RWPE2 (cell line): ENCODE measurements around the gene NCAPD2.
"Not testable (repeated sequence)": the region's sequence is repeated elsewhere in the genome, so short reads cannot be mapped to it uniquely, and the experiment has no call there.

Source experiments
- ATAC-seq: fragments of 200-7000 bp; cut with Tn5 transposase; 3 replicates; pipeline ENCODE4 v1.9.1; 2021; ENCODE audit warnings: low read depth
- DNase-seq: peaks from one replicate; pipeline ENCODE4 v3.0.0-alpha.2; 2020; ENCODE audit warnings: low spot score
- H3K27ac ChIP-seq: fragments of 450-650 bp; 2 replicates; pipeline ENCODE4 v1.5.1; 2017; ENCODE audit warnings: mild to moderate bottlenecking; ENCODE audit not compliant: poor library complexity, severe bottlenecking
- H3K27me3 ChIP-seq: fragments of 250-450 bp; sonication (Bioruptor Pico); 2 replicates; pipeline ENCODE4 v1.5.1; 2021; ENCODE audit warnings: mild to moderate bottlenecking, moderate library complexity; ENCODE audit not compliant: insufficient read depth, poor library complexity, severe bottlenecking
- H3K36me3 ChIP-seq: fragments of 250-450 bp; sonication (Bioruptor Pico); 2 replicates; pipeline ENCODE4 v1.5.1; 2020; ENCODE audit warnings: low read depth, mild to moderate bottlenecking, moderate library complexity
- H3K4me1 ChIP-seq: fragments of 250-450 bp; sonication (Bioruptor Pico); 2 replicates; pipeline ENCODE4 v1.5.1; 2021; ENCODE audit warnings: mild to moderate bottlenecking, moderate library complexity; ENCODE audit not compliant: insufficient read depth, poor library complexity, severe bottlenecking
- H3K4me3 ChIP-seq: fragments of 250-450 bp; sonication (Bioruptor Pico); 2 replicates; pipeline ENCODE4 v1.5.1; 2021; ENCODE audit warnings: mild to moderate bottlenecking, moderate library complexity; ENCODE audit not compliant: severe bottlenecking
- H3K9me3 ChIP-seq: fragments of 250-450 bp; sonication (Bioruptor Pico); 2 replicates; pipeline ENCODE4 v1.5.1; 2021; ENCODE audit warnings: mild to moderate bottlenecking, moderate library complexity; ENCODE audit not compliant: severe bottlenecking
- CTCF ChIP-seq: fragments of 450-650 bp; IDR thresholded peaks from one replicate; pipeline ENCODE4 v1.5.1; 2017; ENCODE audit warnings: mild to moderate bottlenecking, moderate library complexity; ENCODE audit not compliant: poor library complexity, severe bottlenecking

Gene NCAPD2

GRCh38 chr12:6469609-6470374, 24.1 kb upstream of the NCAPD2 start:
- no peak for DNase-seq
- H3K4me3 ChIP-seq = peak overlapping the region; percentile 52

GRCh38 chr12:6470375-6471163, 23.3 kb upstream of the NCAPD2 start, which contains the start of gene VAMP1:
VAMP1 (minus strand) TSS chr12:6470677; CDS start chr12:6470531, 146 bp downstream.
- Histone ChIP-seq H3K27ac (peak within 1 kb of the TSS; percentile 40), H3K4me1 (peaks cover 4% of the 10 kb centered on the region)
- peak; percentile 98 for DNase-seq

More at GRCh38 chr12:6469609-6470374, 24.1 kb upstream of the NCAPD2 start:
- peaks cover 8% of the 10 kb centered on the region; the same call in 1 of the 2 replicates for H3K36me3 ChIP-seq
- peak overlapping the region; percentile 40 for H3K27ac ChIP-seq
- no peaks in the 10 kb centered on the region for H3K27me3 ChIP-seq
- ATAC-seq = no peak; the same call in 2 of the 3 replicates
- H3K4me1 ChIP-seq = peaks cover 4% of the 10 kb centered on the region
- H3K9me3 ChIP-seq = no peaks in the 10 kb centered on the region
- TF ChIP-seq CTCF = no peak

GRCh38 chr12:6471989-6472360, 21.9 kb upstream of the NCAPD2 start:
- H3K27ac ChIP-seq = no peak overlapping the region
- peaks cover 4% of the 10 kb centered on the region for H3K4me1 ChIP-seq
- DNase-seq (no peak), ATAC-seq (no peak)
- H3K9me3 ChIP-seq = no peaks in the 10 kb centered on the region
- no peaks in the 10 kb centered on the region for H3K36me3 ChIP-seq
- no peak overlapping the region for H3K4me3 ChIP-seq
- no peaks in the 10 kb centered on the region for H3K27me3 ChIP-seq
- TF ChIP-seq CTCF = no peak

More at GRCh38 chr12:6470375-6471163, 23.3 kb upstream of the NCAPD2 start, which contains the start of gene VAMP1:
- Histone ChIP-seq H3K4me3 (peak within 1 kb of the TSS; percentile 52), H3K9me3 (no peaks in the 10 kb centered on the region), H3K36me3 (peaks cover 5% of the 10 kb centered on the region; the same call in 1 of the 2 replicates), H3K27me3 (no peaks in the 10 kb centered on the region)
- ATAC-seq = peak; percentile 94
- TF ChIP-seq CTCF = no peak

- Histone ChIP-seq H3K4me3 (no peak overlapping the region), H3K4me1 (peaks cover 4% of the 10 kb centered on the region), H3K27ac (no peak overlapping the region), H3K27me3 (no peaks in the 10 kb centered on the region), H3K36me3 (no peaks in the 10 kb centered on the region), H3K9me3 (no peaks in the 10 kb centered on the region)
- DNase-seq = no peak
- no peak for ATAC-seq
- no peak for TF ChIP-seq CTCF
Measured at GRCh38 chr12:6472491-6472890, 21.4 kb upstream of the NCAPD2 start.

GRCh38 chr12:6475233-6475975, 18.5 kb upstream of the NCAPD2 start:
- H3K4me3 ChIP-seq, ATAC-seq, H3K4me1 ChIP-seq, H3K27me3 ChIP-seq, H3K36me3 ChIP-seq, DNase-seq, H3K9me3 ChIP-seq, H3K27ac ChIP-seq: not testable (repeated sequence)
